ENCODE data around the gene C1QA. TPM values are rescaled to one million over a fixed set of nuclear protein-coding genes. Genes with fewer than 3 reads are reported as not detected.

The C1QA gene
- total and polyA plus RNA-seq, 2 experiments from 2014 or later = 5.9 to 7.8 TPM

- H3K36me3 ChIP-seq (replicated peaks; ENCODE audit: insufficient read depth, low read depth) = no peaks in the 10 kb centered on the region
- no peaks in the 10 kb centered on the region for H4K20me1 ChIP-seq (ENCODE audit: insufficient read depth, poor library complexity, severe bottlenecking)
- no peaks in the 10 kb centered on the region for H3K9me3 ChIP-seq (ENCODE audit: low read depth)
- H3K27me3 ChIP-seq = no peaks in the 10 kb centered on the region
- peak overlapping the region; percentile 48 for H3K4me2 ChIP-seq
- H3K27ac ChIP-seq = no peak overlapping the region
- DNase-seq (ENCODE audit: low spot score) = no peak
- WGBS (ENCODE audit: low lambda C conversion rate, missing lambda C conversion rate) = 35% methylated on average over 10 of the region's 10 CpGs
- no peak for TF ChIP-seq EZH2phosphoT487 (IDR thresholded peaks at IDR 0.05; ENCODE audit: low read depth, severe bottlenecking, unreplicated experiment)
- TF ChIP-seq CTCF (IDR thresholded peaks at IDR 0.05; ENCODE audit: poor library complexity) = no peak
- TF ChIP-seq EZH2 (IDR thresholded peaks at IDR 0.05; ENCODE audit: borderline replicate concordance) = no peak
- no peak overlapping the region for H2AFZ ChIP-seq
- H3K4me1 ChIP-seq (ENCODE audit: insufficient read depth) = peaks cover 6% of the 10 kb centered on the region
- no peak overlapping the region for H3K4me3 ChIP-seq
- no peaks in the 10 kb centered on the region for H3K79me2 ChIP-seq
- no peaks in the 10 kb centered on the region for H3K9me2 ChIP-seq (replicated peaks; ENCODE audit: insufficient read depth)
These were observed 49.2 kb downstream of the C1QA start for GRCh38 chr1:22685591-22686059.

GRCh38 chr1:22687191-22687590 lies 50.8 kb downstream of the C1QA start:
- Histone ChIP-seq H3K4me3 (no peak overlapping the region), H3K27me3 (no peaks in the 10 kb centered on the region), H3K79me2 (no peaks in the 10 kb centered on the region), H3K4me2 (no peak overlapping the region), H4K20me1 (ENCODE audit: insufficient read depth, poor library complexity, severe bottlenecking) (no peaks in the 10 kb centered on the region), H3K9me3 (ENCODE audit: low read depth) (no peaks in the 10 kb centered on the region), H3K36me3 (replicated peaks; ENCODE audit: insufficient read depth, low read depth) (no peaks in the 10 kb centered on the region), H3K9me2 (replicated peaks; ENCODE audit: insufficient read depth) (no peaks in the 10 kb centered on the region), H3K4me1 (ENCODE audit: insufficient read depth) (peaks cover 6% of the 10 kb centered on the region), H2AFZ (no peak overlapping the region), H3K27ac (no peak overlapping the region)
- TF ChIP-seq EZH2 (IDR thresholded peaks at IDR 0.05; ENCODE audit: borderline replicate concordance) (no peak), CTCF (IDR thresholded peaks at IDR 0.05; ENCODE audit: poor library complexity) (no peak), EZH2phosphoT487 (IDR thresholded peaks at IDR 0.05; ENCODE audit: low read depth, severe bottlenecking, unreplicated experiment) (no peak)
- no peak for DNase-seq (ENCODE audit: low spot score)
- 91% methylated on average over 2 of the region's 2 CpGs for WGBS (ENCODE audit: low lambda C conversion rate, missing lambda C conversion rate)

- no peak overlapping the region for H2AFZ ChIP-seq
- no peaks in the 10 kb centered on the region for H3K27me3 ChIP-seq
- TF ChIP-seq EZH2phosphoT487 (IDR thresholded peaks at IDR 0.05; ENCODE audit: low read depth, severe bottlenecking, unreplicated experiment) (no peak), EZH2 (IDR thresholded peaks at IDR 0.05; ENCODE audit: borderline replicate concordance) (no peak), CTCF (IDR thresholded peaks at IDR 0.05; ENCODE audit: poor library complexity) (no peak)
- no peak overlapping the region for H3K4me3 ChIP-seq
- no peak overlapping the region for H3K27ac ChIP-seq
- H4K20me1 ChIP-seq (ENCODE audit: insufficient read depth, poor library complexity, severe bottlenecking) = no peaks in the 10 kb centered on the region
- H3K9me2 ChIP-seq (replicated peaks; ENCODE audit: insufficient read depth) = no peaks in the 10 kb centered on the region
- no peaks in the 10 kb centered on the region for H3K36me3 ChIP-seq (replicated peaks; ENCODE audit: insufficient read depth, low read depth)
- no peaks in the 10 kb centered on the region for H3K79me2 ChIP-seq
- DNase-seq (ENCODE audit: low spot score) = no peak
- H3K4me1 ChIP-seq (ENCODE audit: insufficient read depth) = peaks cover 6% of the 10 kb centered on the region
- H3K9me3 ChIP-seq (ENCODE audit: low read depth) = no peaks in the 10 kb centered on the region
- no peak overlapping the region for H3K4me2 ChIP-seq
These were observed 52.0 kb downstream of the C1QA start for GRCh38 chr1:22688466-22688865.

Small RNA genes lying within 50 kb of the gene (microRNA-seq; reads per million reads assigned to microRNA genes)
- not detected for gene MIR6127

Small RNA genes lying within 50 kb of the gene (small RNA-seq; reads per million reads assigned to genes)
- gene MIR6127 = not detected

Other genes with a start within 250 kb of the C1QA start
- gene ZBTB40, start 184.8 kb upstream of the C1QA start, total RNA-seq = 17.7 and 18.1 TPM in 2 replicates
- gene ZBTB40, start 184.8 kb upstream of the C1QA start, polyA plus RNA-seq = 7.3 and 8.0 TPM in 2 replicates
- not detected in 2 replicates for gene EPHA8, start 73.1 kb upstream of the C1QA start, total RNA-seq
- not detected in 2 replicates for gene EPHA8, start 73.1 kb upstream of the C1QA start, polyA plus RNA-seq
- 4.1 and 6.6 TPM in 2 replicates for gene C1QC, start 7.0 kb downstream of the C1QA start, total RNA-seq
- 9.2 and 13.4 TPM in 2 replicates for gene C1QC, start 7.0 kb downstream of the C1QA start, polyA plus RNA-seq
- 7.9 and 10.3 TPM in 2 replicates for gene C1QB, start 16.6 kb downstream of the C1QA start, total RNA-seq
- 11.9 and 18.0 TPM in 2 replicates for gene C1QB, start 16.6 kb downstream of the C1QA start, polyA plus RNA-seq
- 11.9 and 18.3 TPM in 2 replicates for gene EPHB2, start 74.2 kb downstream of the C1QA start, total RNA-seq
- gene EPHB2, start 74.2 kb downstream of the C1QA start, polyA plus RNA-seq = 15.8 and 17.2 TPM in 2 replicates